ENCODE data around the gene KHSRP. TPM values are rescaled to one million over a fixed set of nuclear protein-coding genes. Genes with fewer than 3 reads are reported as not detected.

Gene KHSRP
- total RNA-seq, 1 donor from 2014 or later = 136 TPM

GRCh38 chr19:6446452-6446851 is 21.8 kb upstream of the KHSRP start:
- Histone ChIP-seq H4K20me1 (ENCODE audit: low read depth) (no peaks in the 10 kb centered on the region), H3K4me1 (no peaks in the 10 kb centered on the region), H3K9ac (no peak overlapping the region), H3K79me2 (ENCODE audit: low read depth) (no peaks in the 10 kb centered on the region), H2AFZ (replicated peaks) (no peak overlapping the region), H3K4me3 (no peak overlapping the region), H3K27ac (no peak overlapping the region), H3K27me3 (no peaks in the 10 kb centered on the region), H3K36me3 (no peaks in the 10 kb centered on the region), H3K4me2 (no peak overlapping the region), H3F3A (ENCODE audit: low read depth) (no peaks in the 10 kb centered on the region), H3K9me3 (ENCODE audit: low read depth) (no peaks in the 10 kb centered on the region)
- TF ChIP-seq EZH2phosphoT487 (IDR thresholded peaks at IDR 0.05) (no peak), CTCF (IDR thresholded peaks at IDR 0.05) (no peak), EZH2 (IDR thresholded peaks at IDR 0.05) (no peak)
- Mint-ChIP-seq H3K9me3 (no peaks in the 10 kb centered on the region), H3K27me3 (ENCODE audit: insufficient read depth, low read depth) (peaks cover 2% of the 10 kb centered on the region), H3K4me3 (no peak overlapping the region), H3K36me3 (peaks cover 25% of the 10 kb centered on the region), H3K27ac (no peak overlapping the region), H3K4me1 (no peaks in the 10 kb centered on the region)
- no peak for DNase-seq (ENCODE audit: low spot score)

- Histone ChIP-seq H3K36me3 (no peaks in the 10 kb centered on the region), H3K4me2 (no peak overlapping the region), H3F3A (ENCODE audit: low read depth) (no peaks in the 10 kb centered on the region), H3K27me3 (no peaks in the 10 kb centered on the region), H3K27ac (no peak overlapping the region), H3K9me3 (ENCODE audit: low read depth) (no peaks in the 10 kb centered on the region), H3K4me3 (no peak overlapping the region), H2AFZ (replicated peaks) (no peak overlapping the region), H4K20me1 (ENCODE audit: low read depth) (no peaks in the 10 kb centered on the region), H3K9ac (no peak overlapping the region), H3K79me2 (ENCODE audit: low read depth) (no peaks in the 10 kb centered on the region), H3K4me1 (no peaks in the 10 kb centered on the region)
- H3K9me3 Mint-ChIP-seq = no peaks in the 10 kb centered on the region
- DNase-seq (ENCODE audit: low spot score) = no peak
- TF ChIP-seq EZH2 (IDR thresholded peaks at IDR 0.05) (no peak), CTCF (IDR thresholded peaks at IDR 0.05) (no peak), EZH2phosphoT487 (IDR thresholded peaks at IDR 0.05) (no peak)
- no peaks in the 10 kb centered on the region for H3K4me1 Mint-ChIP-seq
- H3K4me3 Mint-ChIP-seq = no peak overlapping the region
- H3K27me3 Mint-ChIP-seq (ENCODE audit: insufficient read depth, low read depth) = peaks cover 4% of the 10 kb centered on the region
- H3K36me3 Mint-ChIP-seq = peaks cover 22% of the 10 kb centered on the region
- H3K27ac Mint-ChIP-seq = no peak overlapping the region
Measured at GRCh38 chr19:6443986-6444385, 19.4 kb upstream of the KHSRP start.

- Mint-ChIP-seq H3K4me3 (no peak overlapping the region), H3K27me3 (ENCODE audit: insufficient read depth, low read depth) (peaks cover 7% of the 10 kb centered on the region), H3K27ac (no peak overlapping the region), H3K36me3 (peaks cover 22% of the 10 kb centered on the region), H3K9me3 (no peaks in the 10 kb centered on the region), H3K4me1 (no peaks in the 10 kb centered on the region)
- Histone ChIP-seq H3K36me3 (no peaks in the 10 kb centered on the region), H3F3A (ENCODE audit: low read depth) (no peaks in the 10 kb centered on the region), H3K27me3 (no peaks in the 10 kb centered on the region), H3K9ac (no peak overlapping the region), H3K27ac (no peak overlapping the region), H3K4me1 (no peaks in the 10 kb centered on the region), H3K79me2 (ENCODE audit: low read depth) (no peaks in the 10 kb centered on the region), H3K4me3 (no peak overlapping the region), H2AFZ (replicated peaks) (no peak overlapping the region), H3K9me3 (ENCODE audit: low read depth) (no peaks in the 10 kb centered on the region), H3K4me2 (no peak overlapping the region), H4K20me1 (ENCODE audit: low read depth) (no peaks in the 10 kb centered on the region)
- DNase-seq (ENCODE audit: low spot score) = no peak
- TF ChIP-seq EZH2 (IDR thresholded peaks at IDR 0.05) (no peak), EZH2phosphoT487 (IDR thresholded peaks at IDR 0.05) (no peak), CTCF (IDR thresholded peaks at IDR 0.05) (no peak)
Measured at GRCh38 chr19:6442087-6442688, 17.6 kb upstream of the KHSRP start.
